ENCODE results near the gene VEZT.
A peak's percentile ranks its signal among the peaks of the same experiment; 100 is the strongest.
"Not testable (repeated sequence)": the region's sequence is repeated elsewhere in the genome, so short reads cannot be mapped to it uniquely, and the experiment has no call there.

The VEZT gene, protein sequence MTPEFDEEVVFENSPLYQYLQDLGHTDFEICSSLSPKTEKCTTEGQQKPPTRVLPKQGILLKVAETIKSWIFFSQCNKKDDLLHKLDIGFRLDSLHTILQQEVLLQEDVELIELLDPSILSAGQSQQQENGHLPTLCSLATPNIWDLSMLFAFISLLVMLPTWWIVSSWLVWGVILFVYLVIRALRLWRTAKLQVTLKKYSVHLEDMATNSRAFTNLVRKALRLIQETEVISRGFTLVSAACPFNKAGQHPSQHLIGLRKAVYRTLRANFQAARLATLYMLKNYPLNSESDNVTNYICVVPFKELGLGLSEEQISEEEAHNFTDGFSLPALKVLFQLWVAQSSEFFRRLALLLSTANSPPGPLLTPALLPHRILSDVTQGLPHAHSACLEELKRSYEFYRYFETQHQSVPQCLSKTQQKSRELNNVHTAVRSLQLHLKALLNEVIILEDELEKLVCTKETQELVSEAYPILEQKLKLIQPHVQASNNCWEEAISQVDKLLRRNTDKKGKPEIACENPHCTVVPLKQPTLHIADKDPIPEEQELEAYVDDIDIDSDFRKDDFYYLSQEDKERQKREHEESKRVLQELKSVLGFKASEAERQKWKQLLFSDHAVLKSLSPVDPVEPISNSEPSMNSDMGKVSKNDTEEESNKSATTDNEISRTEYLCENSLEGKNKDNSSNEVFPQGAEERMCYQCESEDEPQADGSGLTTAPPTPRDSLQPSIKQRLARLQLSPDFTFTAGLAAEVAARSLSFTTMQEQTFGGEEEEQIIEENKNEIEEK

DNA sequence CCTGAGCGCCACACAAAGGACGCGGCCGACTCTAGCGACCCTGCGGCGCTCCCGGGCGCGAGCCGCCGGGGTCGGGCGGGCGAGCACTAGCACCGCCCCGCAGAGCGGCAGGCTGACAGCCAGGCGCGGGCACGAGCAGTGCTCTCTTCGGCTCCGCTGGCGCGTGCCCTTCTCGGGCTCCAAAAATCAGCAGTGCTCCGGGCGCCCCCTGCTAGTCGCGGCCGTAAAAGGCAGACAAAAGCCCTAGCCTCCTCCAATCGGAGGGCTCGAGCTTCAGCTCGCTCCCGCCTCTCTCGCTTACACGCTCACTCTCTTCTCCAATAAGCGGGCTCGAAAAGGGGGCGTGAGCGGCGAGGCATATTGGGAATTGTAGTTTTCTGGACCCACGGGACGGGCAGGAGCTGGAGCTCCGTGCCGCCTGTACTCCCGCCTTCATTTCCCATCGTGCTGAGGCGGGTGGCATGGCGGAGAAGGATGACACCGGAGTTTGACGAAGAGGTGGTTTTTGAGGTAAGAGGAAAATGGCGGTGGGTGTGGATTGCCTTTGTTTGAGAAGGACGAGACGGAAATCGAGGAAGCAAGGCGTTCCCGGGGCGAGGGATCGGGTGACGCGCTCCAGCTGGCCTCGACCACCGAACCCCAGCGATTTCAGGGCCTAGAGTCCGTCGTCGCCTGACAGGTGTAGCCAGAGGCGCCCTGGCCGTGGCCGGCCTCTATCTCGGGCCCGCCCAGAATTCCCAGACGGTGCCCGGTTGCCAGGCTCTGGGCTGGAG is at the start of gene VEZT, which contains the start of gene FGD6:
VEZT (plus strand) TSS at position 431 of the 773 bp plus-strand sequence; CDS start at position 475, 44 bp downstream.
FGD6 (minus strand) TSS at position 91 of the 773 bp plus-strand sequence. CDS start 227 bp downstream, outside the sequence.
- peak; percentile 96 for DNase-seq

DNA sequence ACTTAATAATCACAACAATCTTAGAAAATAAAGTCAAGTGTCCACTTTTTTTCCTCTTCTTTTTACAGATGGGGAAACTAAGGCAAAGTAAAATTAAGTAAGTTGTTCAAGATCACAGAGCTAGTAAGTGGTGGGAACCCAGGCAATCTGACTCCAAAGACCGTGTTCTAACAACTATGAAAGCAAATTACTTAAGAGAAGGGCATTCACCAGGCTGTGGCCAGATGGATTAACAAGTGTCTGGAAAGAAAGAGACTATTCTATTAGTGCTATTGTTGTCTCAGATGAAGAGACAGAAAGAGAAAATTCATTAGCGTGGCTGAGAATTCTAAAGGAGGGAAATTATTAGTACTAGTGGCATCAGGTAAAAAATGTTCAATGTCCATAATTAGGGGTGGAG is 48.9 kb upstream of the VEZT start:
- no peak for DNase-seq

DNA sequence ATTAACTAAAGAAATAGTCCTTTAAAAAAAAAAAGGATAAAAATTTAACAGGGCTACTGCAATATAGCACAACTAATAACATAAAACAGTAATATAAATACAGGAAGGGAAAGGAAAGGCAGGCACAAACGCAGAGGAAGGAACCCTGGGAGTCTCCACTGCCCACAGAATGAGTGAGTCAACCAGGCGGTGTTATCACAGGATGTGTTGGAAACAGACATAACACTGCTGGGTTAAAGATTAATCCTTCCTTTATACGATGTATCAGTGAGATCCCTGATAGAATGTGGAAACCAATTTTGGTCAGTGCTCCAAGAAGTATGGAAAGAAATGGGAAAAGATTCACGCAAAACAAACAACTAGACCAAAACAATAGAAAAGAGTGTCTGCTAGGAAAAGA is 48.2 kb upstream of the VEZT start:
- DNase-seq: no peak

DNA sequence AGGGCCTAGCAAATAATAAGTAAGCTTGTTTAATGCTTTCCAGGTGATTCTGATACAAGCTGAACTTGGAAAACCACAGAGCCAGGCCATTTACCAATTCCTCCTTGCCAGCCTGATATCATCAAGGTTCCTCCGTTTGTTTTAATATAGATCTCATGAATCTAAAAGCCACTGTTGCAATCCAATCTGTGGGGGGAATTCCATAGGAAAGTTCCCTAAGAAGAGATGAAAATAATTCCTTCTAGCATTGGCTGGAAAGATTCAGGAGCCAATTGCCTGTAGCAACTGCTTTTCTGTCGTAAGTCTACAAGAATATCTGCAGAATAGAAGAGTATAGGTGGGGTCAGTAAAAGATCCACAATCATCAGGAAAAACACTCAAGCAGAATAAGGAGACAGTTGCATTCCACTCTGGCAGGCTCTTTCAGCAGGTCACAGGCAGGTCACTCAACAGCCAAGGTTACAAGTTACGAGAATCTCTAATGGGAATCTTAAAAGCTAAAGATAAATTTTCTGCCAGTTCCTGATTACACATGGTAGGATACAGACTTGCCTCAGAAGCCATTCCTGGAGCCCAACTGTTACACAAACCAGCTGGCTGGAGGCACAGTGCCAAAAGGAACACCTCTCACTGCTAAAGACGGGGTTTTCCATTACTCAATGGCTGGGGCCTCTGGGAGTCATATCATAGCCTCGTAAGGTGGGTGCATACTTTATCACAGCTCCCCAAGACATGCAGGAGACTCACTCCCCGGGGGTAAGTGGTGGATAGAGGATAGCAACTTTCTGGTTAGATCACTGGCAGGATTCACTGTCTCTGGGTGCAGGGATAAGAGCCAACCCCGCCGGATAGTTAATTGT is 44.0 kb upstream of the VEZT start:
- DNase-seq: no peak

DNA sequence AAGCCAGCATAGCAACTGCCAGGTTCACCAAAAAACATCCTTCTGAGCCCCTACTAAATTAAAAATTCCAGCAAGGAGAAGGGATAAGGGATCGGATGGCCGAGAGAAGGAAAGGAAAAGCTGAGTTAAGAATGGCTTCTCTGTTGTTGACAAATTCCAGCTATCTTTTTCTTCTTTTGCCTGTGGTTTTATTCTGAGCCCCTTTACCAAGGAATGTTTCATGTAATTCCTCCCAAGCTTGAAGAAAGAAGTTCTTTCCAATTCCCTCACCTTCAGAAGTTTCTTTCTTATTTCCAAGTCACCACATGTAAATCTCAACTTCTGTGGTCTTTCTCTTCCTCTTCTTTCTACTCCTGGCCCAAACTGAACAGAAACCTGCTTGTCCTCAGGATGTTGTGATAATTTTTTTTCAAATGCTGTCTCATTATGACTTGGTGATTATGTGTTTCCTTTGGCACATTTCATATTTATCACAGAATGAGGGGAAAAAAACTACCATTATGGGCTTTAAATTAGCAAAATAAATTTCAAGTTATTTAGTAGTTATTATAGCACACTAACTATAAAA is 40.3 kb upstream of the VEZT start:
- no peak for DNase-seq

DNA sequence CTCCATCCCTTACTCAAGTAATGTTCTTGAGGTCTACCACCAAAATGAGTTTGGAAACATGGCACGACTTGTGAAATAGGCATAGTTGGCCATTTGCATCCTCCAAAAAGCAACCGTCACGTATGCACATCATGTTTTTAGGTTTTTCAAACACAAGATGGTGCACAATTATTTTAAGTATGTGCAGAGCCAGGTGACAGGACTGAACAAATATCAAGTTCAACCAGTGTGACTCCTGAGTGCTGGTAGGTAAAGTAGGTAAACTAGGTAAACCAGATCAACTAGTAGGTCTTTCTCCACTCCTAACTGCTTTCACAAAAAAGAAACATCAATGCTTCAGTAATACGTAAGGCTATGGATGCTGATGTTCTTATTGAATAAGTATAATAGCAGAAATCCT is 39.5 kb upstream of the VEZT start:
- DNase-seq: no peak

DNA sequence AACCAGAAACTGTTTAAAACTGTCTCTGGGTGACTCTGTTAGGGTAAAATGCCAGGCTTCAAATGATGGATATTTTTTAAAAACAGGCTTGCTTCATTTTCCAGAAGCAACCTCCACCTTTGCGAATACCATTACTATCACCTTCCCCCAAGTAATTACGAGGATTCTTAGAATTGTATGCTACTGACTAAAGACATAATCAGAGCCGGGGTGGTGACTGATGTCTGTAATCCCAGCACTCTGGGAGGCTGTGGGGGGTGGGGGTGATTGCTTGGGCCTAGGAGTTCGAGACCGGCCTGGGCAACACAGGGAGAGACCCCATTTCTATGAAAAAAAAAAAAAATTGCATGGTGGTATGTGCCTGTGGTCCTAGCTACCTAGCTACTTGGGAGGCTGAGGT is 38.6 kb upstream of the VEZT start:
- DNase-seq: no peak

DNA sequence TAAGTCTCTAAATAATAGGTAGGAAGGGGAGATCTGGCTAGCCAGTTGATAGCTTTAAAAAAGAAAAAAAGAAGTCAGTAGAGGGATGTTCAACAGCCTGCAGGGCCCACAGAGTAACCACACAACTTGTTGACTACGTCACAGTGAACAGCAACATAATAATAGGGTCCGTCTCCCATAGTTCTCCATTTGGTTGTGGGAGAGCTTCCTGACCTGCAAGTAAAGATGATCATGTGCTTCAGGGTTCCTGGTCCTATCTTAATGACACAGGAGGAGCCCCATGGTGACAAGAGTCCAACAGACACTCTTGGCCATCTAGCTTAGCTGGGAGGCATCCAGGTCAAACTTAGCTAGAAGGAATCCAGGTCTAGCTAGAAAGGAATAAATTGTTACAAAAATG is 36.5 kb upstream of the VEZT start:
- no peak for DNase-seq

DNA sequence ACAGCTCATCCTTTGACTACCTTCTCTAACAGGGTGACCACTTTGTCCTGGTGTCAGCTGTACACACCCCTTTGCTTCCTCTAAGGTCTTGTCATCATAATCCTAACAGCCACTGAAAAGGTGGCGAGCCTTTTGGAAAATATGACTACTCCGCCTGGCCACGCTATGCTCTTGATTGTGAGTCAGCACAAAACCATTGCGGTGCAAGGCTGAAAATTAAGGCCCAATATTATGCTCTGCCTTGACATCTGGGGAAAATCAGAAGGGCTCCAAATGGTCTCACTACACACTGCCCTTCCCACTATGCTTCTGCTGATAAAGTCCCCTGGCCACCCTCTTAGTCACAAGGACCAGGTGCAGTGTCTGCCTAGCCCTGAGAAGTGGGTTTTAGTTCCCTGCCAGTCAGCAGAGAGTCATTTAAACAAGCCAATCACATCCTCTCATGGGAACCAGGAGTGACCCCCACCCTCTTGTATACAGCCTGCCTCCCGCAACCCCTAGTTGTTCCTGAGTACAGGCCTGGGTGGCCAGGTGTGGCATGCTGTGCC is 34.7 kb upstream of the VEZT start:
- DNase-seq: no peak

DNA sequence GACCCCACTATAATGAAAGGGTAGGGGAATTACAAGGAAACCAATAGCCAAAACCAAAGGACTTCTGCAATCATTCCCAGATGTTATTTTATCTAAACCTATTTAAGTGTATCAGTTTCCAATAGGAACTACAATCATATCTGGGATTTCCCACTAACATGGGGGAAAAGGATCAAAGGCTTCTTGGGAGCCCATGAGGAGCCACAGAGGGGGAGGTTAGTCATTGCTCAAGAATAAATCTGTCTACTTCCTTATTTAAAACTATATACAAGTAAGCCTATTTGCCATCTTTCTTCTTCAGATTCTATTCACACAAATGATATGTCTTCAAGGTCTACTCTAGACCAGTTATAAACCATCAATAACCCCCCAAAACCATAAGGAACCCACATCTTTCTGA is 33.5 kb upstream of the VEZT start:
- DNase-seq: no peak

DNA sequence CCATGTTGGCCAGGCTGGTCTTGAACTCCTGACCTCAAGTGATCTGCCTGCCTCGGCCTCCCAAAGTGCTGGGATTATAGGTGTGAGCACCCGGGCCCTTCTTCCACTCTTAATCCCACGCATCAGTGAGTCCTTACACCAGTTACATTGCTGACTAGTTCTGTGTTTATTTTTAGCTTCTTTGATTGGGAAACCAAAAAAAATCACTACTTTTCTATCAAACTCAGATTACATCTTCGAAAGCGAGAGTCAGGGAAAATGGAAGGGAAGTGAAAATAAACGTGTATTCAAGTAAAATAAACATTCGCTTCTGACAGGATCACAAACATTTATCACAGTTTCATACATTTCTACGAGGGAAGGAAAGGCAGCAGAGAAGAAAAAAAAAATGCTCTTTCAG is 32.5 kb upstream of the VEZT start:
- no peak for DNase-seq

DNA sequence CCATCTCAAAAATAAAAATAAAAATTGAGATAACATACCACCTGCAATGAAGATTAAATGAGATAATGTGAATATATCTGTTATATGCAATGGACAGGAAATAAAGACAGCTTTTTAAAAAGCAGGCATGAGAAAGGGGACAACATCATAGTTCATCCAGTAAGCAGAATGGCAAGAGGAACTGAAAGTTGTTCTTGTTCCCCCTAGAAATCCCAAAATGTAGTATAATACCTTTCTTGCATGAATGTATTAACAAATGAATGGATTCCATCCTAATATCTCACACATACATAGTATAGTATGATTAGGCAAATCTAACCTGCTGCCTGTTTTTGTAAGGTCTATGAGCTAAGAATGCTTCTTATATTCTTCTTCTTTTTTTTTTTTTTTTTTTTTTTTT is 31.8 kb upstream of the VEZT start:
- no peak for DNase-seq

DNA sequence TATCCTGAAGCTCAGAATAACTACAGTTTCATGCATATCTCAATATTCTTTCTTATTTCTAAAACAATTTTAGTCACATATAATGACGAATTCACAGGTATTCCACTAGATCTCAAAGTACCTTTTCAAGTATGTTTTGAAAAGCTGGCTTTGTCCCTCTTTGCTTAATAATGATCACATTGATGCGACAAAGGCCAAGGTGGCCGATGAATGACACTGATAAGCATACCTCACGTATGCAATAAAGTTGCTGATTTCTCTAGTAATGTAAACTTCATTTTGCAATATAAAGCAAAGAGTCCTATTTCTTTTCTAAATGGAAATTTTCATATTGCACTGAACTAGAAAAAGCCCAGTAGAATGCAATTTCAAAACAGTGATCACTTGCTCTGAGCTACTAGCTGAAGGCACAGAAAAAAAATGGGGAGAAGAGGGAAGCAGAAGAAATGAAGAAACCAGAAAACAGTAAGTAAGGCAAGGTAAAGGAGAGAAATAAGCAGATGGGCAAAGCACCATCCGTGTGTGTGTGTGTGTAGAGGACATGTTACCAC is 29.7 kb upstream of the VEZT start:
- DNase-seq: no peak

DNA sequence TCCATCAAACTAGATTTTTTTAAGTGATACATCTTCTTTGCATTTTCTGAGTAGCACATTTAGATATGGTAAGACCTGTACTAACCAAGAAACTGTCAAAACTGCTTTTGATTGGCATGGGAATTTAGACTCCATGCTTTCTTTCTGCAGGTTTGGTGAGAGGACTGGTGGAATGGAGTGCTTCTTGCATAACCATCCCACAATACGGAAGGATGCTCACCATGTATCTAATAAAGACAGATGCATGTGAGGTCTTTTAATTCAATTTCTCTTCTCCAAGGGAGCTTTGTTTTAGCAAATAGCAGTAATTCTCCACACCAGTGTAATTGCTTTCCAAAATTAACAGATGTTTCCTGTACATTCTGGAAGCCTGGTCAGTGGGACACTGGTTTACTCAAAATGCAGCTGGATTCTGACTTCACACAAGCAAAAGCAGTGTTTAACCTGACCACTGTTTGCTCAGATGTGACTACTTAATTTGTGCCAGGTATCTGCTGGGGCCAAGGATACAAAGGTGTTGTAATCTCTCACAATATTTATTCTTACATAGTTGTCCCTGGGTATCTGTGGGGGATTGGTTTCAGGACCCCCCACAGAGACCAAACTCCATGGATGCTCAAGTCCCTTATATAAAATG is 26.4 kb upstream of the VEZT start:
- DNase-seq: no peak

DNA sequence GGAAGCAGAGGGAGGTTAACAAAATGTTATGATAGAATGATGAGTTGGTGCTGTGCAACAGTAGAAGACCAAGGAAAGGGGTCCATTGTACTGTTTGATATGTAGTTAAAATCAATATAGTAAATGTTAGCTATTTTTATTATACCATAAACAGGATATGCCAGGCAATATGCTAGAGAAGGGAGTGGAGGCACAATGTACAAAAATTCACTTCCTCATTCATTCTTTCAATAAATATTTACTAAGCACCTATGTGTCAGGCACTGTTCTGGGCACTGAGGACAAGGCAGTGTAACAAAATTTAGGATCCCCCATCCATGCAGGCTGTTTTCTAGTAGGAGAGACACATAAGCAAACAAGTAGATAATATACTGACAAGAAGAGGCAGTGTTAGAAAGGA is 25.3 kb upstream of the VEZT start:
- no peak for DNase-seq

DNA sequence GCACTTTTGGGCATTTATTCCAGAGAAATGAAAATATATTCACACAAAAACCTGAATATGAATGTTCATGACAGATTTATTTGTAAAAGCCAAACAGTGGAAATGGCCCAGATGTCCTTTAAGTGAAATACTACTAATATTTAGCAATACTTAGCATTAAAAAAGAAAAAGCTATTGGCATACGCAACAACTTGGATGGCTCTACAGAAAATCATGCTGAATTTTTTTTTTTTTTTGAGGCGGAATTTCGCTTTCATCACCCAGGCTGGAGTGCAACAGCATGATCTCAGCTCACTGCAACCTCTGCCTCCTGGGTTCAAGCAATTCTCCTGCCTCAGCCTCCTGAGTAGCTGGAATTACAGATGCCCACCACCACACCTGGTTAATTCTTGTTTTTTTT is 24.5 kb upstream of the VEZT start:
- DNase-seq: no peak

DNA sequence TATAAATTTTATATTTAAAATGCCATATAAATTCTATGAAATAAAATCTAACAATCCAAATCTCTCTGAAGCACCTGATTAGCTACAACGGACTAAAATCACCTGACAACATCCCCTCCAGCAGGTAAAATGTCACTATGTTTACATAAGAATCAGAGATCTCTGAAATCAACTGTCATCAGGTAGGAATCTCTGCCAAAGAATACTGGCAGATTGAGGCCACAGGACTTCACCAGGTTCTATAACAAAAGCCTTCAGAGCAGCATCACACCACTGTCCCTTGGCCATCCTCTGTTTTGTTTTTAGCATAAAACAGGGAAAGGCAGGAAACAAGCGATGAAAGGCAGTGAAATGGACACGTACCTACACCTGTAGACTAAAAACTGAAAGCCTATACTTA is 22.5 kb upstream of the VEZT start:
- DNase-seq: no peak

DNA sequence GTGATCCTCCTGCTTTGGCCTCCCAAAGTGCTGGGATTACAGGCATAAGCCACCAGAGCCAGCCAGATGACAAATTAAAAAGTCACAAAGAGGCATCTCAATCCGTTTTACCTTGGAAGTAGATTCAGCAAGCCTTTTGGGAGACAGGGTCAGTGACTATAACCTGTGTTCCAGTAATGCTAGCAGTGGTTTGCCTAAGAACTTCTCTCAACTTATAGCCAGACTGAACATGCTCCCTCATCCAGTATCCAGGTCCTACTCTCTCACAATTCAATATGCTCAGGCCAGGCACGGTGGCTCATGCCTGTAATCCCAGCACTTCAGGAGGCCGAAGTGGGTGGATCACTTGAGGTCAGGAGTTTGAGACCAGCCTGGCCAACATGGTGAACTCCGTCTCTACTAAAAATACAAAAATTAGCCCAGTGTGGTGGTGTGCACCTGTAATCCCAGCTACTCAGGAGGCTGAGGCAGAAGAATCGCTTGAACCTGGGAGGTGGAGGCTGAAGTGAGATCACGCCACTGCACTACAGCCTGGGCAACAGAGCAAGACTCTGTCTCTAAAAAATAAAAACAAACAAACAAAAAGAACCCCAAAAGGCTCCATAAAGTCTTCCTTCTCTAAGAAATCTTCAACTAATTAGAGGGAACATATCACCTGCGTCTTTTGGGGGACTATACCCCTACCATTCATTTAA is 20.6 kb upstream of the VEZT start:
- DNase-seq: not testable (repeated sequence)

DNA sequence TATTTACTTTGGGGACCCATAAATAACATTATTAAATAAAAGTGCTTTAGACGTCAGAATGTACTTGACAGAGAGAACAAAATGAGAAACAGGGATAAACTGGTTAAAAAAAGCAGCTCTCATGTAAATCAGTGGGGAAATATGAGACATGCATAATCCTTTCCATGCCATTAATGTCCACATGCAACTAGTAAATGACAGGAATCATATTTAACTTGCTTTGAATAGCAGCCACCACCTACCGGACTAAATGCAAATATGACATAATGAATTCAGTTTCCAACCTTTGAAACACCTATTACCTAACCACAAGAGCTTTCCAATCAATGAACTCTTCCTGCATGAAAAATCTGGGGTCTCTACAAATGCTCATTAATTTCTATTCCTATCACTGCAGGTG is 20.0 kb upstream of the VEZT start:
- DNase-seq: no peak

DNA sequence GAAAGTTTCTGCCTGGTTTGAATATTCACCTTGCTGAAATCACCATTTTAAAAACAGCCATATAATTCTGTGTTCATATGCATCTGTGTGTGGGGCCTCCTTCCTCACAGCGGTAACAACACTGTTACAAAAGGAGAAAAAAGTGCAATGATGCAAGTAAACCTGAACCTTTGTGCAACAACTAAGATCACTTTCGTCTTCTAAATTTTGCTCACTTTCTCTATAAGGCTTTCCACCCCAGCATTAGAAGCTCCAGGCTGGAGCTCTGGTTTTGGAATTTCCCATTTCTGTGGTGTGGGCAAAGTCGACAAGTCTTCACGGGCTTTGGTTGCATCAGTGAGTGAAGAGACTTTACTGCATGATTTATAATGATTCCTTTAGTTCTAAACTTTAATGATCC is 18.7 kb upstream of the VEZT start:
- no peak for DNase-seq
